Dermis microvascular lymphatic vessel endothelial cell (primary cell): ENCODE measurements around the gene GPR107. TPM values are rescaled to one million over a fixed set of nuclear protein-coding genes. Genes with fewer than 3 reads are reported as not detected.

Source experiments
- DNase-seq, 2 donors: peaks; one replicate each; pipeline versions ENCODE4 v3.0.0 to v3.0.0-alpha.2; 2010; ENCODE audit warnings: low read depth in 2 of 2
- total RNA-seq: library from RNA; depleted of rRNA; stranded (reverse); fragments of >200 nt; gene quantifications from 2 replicates; pipeline ENCODE4 v1.2.1, GENCODE V29; 2014

GPR107 gene
- total RNA-seq, 1 donor from 2014 or later = 19.8 TPM

DNA sequence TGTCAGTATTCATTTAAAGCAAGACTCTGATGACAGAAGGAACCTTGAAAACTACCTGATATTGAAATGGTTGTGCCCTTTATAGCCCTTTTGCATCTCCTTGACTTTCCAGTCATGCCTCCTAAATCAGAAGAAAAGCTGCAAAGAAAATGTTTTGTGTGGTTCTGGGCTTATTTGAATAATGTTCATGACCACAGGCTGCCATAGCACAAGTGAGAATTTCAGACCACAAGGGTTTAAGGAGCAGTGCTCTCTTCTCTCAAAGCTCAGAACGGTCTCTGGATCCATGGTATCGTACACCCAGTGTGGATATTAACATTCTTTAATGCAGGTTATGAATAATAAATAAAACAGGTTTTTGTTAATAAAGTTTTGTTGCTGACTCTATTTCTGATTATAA is 54.2 kb downstream of the GPR107 start:
- no peak for DNase-seq

DNA sequence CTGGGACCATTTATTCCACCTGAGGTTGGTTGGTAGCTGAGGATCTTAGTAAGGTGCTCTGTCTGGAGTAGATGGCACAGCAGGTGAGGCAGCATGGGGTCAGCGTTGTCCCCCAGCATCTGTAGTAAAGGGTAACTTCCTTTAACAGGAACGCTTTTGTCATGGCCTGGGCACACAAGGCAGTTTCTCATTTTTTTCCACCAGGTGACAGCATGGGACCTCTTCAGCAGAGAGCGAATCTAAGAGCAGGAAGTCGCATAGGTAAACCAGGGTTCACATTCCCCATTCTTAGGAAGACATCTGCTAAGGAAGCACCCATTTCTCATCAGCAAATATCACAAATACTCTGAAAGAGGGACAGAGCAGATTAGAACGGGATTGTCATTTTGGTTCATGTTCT is 56.5 kb downstream of the GPR107 start:
- DNase-seq = no peak

- peak in 1 of 2 donors; percentile 56 for DNase-seq
Observed at GRCh38 chr9:130110596-130111021, 56.9 kb downstream of the GPR107 start.

GRCh38 chr9:130111786-130112537 is 58.3 kb downstream of the GPR107 start:
- no peak for DNase-seq

DNA sequence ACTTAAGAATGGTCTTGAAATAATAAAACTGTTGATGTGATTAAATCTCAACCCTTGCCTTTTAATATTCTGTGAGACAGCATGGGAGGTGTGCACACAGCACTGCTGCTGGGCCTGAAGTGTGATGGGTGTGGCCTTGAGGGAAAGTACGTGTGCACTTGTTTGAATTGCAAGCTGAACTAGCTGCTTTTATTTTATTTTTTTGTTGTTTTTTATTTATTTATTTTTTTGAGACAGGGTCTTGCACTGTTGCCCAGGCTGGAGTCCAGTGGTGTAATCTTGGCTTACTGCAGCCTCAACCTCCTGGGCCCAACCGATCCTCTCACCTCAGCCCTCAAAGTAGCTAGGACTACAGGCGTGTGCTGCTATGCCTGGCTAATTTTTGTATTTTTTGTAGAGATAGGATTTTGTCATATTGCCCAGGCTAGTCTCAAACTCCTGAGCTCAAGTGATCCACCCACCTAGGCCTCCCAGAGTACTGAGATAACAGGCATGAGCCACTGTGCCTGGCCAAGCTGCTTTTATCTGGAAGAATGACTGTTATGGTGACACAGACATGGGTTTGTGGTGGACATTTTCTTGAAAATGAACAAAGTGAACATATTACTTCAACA is 58.9 kb downstream of the GPR107 start:
- DNase-seq = no peak

- no peak for DNase-seq
Observed at GRCh38 chr9:130114741-130115140, 61.0 kb downstream of the GPR107 start.

DNA sequence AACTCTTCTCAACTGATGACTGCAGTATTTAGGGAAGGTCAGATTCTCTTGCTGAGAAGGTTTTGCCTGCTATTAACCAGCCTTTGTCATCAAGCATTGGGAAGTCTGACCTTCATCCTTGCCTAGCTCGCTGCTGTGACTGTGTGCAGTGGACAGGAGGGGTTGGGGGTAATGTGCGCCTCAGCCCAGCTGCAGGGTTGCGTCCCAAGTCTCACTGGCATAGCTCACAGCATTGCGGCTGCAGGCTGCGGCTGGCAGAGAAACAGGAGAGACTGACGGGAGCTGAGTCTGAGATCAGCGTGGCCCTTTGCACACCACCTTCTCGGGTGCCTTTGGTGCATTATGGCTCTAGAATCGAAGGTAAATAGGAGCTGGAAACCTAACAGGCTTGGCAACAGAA is 62.6 kb downstream of the GPR107 start:
- no peak for DNase-seq

- no peak for DNase-seq
Observed at GRCh38 chr9:130117376-130117775, 63.7 kb downstream of the GPR107 start.

DNA sequence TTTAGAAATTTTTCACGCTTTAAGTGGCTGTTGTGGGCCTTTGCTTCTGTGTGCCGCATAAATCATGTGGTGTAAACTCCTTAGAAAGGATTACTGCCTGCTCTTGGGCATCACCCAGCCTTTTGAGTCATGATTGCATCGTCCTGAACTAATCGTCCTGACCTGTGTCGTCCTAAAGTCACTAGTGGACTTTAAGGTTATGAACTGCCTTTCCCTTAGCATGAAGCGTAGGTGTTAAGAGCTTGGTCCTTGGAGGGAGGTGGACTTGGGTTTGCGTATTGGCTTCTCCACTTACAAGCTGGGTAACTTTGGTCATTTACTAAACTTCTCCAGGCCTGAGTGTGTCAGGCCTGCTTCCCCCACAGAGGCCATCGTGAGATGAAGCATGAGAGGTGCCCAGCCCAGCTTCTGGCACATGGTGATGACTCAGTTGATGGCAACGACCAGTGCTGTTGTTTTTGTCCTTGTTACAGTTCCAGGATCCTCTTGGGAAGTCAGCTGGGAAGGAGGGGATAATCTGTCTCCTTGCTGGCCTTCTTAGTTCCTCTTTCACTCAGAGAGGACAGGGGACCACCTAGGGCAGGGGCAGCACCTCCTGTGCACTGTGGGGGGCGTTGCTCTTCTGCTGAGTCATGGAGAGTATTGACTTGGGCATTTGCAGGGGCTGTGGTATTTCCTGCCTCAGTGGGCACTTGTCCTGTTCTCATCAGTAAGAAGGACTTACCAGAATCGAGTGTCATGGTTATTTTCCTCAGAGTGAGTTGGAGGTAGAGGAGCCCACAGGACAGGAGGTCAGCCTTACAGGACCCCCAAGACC is 64.3 kb downstream of the GPR107 start:
- peak in 1 of 2 donors; percentile 58 for DNase-seq

GRCh38 chr9:130118841-130119518 is 65.3 kb downstream of the GPR107 start:
- DNase-seq = no peak

GRCh38 chr9:130119519-130120298 is 66.0 kb downstream of the GPR107 start:
- no peak for DNase-seq

- no peak for DNase-seq
Observed at GRCh38 chr9:130120299-130120587, 66.5 kb downstream of the GPR107 start.

GRCh38 chr9:130120832-130121231 is 67.1 kb downstream of the GPR107 start:
- no peak for DNase-seq

GRCh38 chr9:130122456-130122855 is 68.8 kb downstream of the GPR107 start:
- no peak for DNase-seq

- DNase-seq = no peak
Observed at GRCh38 chr9:130124085-130124860, 70.6 kb downstream of the GPR107 start.

GRCh38 chr9:130126721-130127433 is 73.2 kb downstream of the GPR107 start:
- DNase-seq = no peak

DNA sequence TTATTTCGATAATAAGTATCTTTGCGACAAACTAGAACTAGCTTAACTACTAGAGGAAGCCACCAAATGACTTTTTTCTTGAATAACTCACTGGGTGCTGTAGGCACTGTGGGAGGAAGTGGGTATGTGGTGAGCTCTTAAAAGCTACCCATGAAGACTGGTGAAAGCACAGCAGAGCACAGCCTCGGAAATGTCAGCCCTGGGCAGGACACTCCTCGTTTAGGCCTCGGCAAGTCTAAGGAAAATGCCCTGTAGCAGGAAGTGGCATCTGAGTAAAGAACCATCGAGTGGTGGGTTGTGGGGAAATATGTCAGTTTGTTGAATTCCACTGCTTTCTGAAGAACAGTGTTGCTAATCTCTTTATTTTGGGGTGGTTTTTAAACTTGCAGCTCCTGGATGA is 74.5 kb downstream of the GPR107 start:
- no peak for DNase-seq

- peak in 1 of 2 donors; percentile 17 for DNase-seq
Observed at GRCh38 chr9:130128733-130129431, 75.2 kb downstream of the GPR107 start.

GRCh38 chr9:130129432-130130061 is 75.8 kb downstream of the GPR107 start:
- DNase-seq = no peak
